MM.1S (cell line): ENCODE measurements around the gene ATL1.

Experiments used
- DNase-seq: peaks from one replicate; pipeline ENCODE4 v3.0.0-alpha.2; 2015
- H2AFZ ChIP-seq: fragments of 300-600 bp; sonication (generic); 2 replicates; pipeline ENCODE4 v1.6.0; 2016; ENCODE audit warnings: antibody characterized with exemption, low read length
- H3F3A ChIP-seq: fragments of 300-600 bp; sonication (generic); 2 replicates; pipeline ENCODE4 v1.6.1; 2016; ENCODE audit warnings: mild to moderate bottlenecking, antibody characterized with exemption, low read length, moderate library complexity, mixed read lengths; ENCODE audit not compliant: insufficient read depth
- H3K27ac ChIP-seq: fragments of 300-600 bp; sonication (generic); 2 replicates; pipeline ENCODE4 v1.5.1; 2016; ENCODE audit warnings: mild to moderate bottlenecking, low read length
- H3K27me3 ChIP-seq: fragments of 300-600 bp; sonication (generic); replicated peaks from 2 replicates; pipeline ENCODE4 v1.6.0; 2016; ENCODE audit warnings: low read length; ENCODE audit not compliant: insufficient read depth
- H3K36me3 ChIP-seq: fragments of 300-600 bp; sonication (generic); replicated peaks from 2 replicates; pipeline ENCODE4 v1.6.1; 2016; ENCODE audit warnings: mild to moderate bottlenecking, low read length, mixed read lengths; ENCODE audit not compliant: insufficient read depth
- H3K4me1 ChIP-seq: fragments of 300-600 bp; sonication (generic); 2 replicates; pipeline ENCODE4 v1.6.1; 2016; ENCODE audit warnings: low read length, mixed read lengths
- H3K4me2 ChIP-seq: fragments of 300-600 bp; sonication (generic); 2 replicates; pipeline ENCODE4 v1.6.0; 2016; ENCODE audit warnings: low read depth, low read length
- H3K4me3 ChIP-seq: fragments of 300-600 bp; sonication (generic); 2 replicates; pipeline ENCODE4 v1.5.1; 2016; ENCODE audit warnings: low read length, mixed read lengths
- H3K79me2 ChIP-seq: fragments of 300-600 bp; sonication (generic); 2 replicates; pipeline ENCODE4 v1.6.1; 2016; ENCODE audit warnings: mixed run types, low read length, mixed read lengths
- H3K9ac ChIP-seq: fragments of 300-600 bp; sonication (generic); 2 replicates; pipeline ENCODE4 v1.6.1; 2016; ENCODE audit warnings: low read length, mixed read lengths
- H3K9me2 ChIP-seq: fragments of 300-600 bp; sonication (generic); replicated peaks from 2 replicates; pipeline ENCODE4 v1.6.1; 2016; ENCODE audit warnings: mild to moderate bottlenecking, low read length, mixed read lengths; ENCODE audit not compliant: insufficient read depth
- H3K9me3 ChIP-seq: fragments of 300-600 bp; sonication (generic); replicated peaks from 2 replicates; pipeline ENCODE4 v1.6.1; 2016; ENCODE audit warnings: mild to moderate bottlenecking, low read length, mixed read lengths; ENCODE audit not compliant: insufficient read depth
- H4K20me1 ChIP-seq: fragments of 300-600 bp; sonication (generic); 2 replicates; pipeline ENCODE4 v1.6.1; 2016; ENCODE audit warnings: mild to moderate bottlenecking, low read length, moderate library complexity, mixed read lengths; ENCODE audit not compliant: insufficient read depth
- CTCF ChIP-seq: fragments of 300-600 bp; sonication (generic); IDR thresholded peaks from 2 replicates; pipeline ENCODE4 v1.5.1; 2016; ENCODE audit warnings: antibody characterized with exemption, low read length, mixed read lengths
- EZH2 ChIP-seq: fragments of 300-600 bp; sonication (generic); optimal IDR thresholded peaks from 2 replicates; pipeline ENCODE3; 2017; ENCODE audit warnings: low read depth, mild to moderate bottlenecking, antibody characterized with exemption, low read length, mixed read lengths
- EZH2phosphoT487 ChIP-seq: fragments of 300-600 bp; sonication (generic); IDR thresholded peaks from 2 replicates; pipeline ENCODE4 v1.6.1; 2018; ENCODE audit warnings: antibody characterized with exemption, low read length

The ATL1 gene

GRCh38 chr14:50675597-50675996, 115.7 kb downstream of the ATL1 start:
- no peak for TF ChIP-seq EZH2phosphoT487
- TF ChIP-seq CTCF: no peak
- no peak for TF ChIP-seq EZH2
- H3K9ac ChIP-seq: no peak overlapping the region
- no peaks in the 10 kb centered on the region for H3K36me3 ChIP-seq
- H3K79me2 ChIP-seq: no peaks in the 10 kb centered on the region
- H3K27ac ChIP-seq: no peak overlapping the region
- H3K9me2 ChIP-seq: no peaks in the 10 kb centered on the region
- no peak overlapping the region for H3K4me3 ChIP-seq
- H3K9me3 ChIP-seq: no peaks in the 10 kb centered on the region
- no peak overlapping the region for H3K4me2 ChIP-seq
- no peaks in the 10 kb centered on the region for H3K27me3 ChIP-seq
- H3F3A ChIP-seq: no peaks in the 10 kb centered on the region
- H2AFZ ChIP-seq: no peak overlapping the region
- peaks cover 15% of the 10 kb centered on the region for H3K4me1 ChIP-seq
- H4K20me1 ChIP-seq: no peaks in the 10 kb centered on the region
- DNase-seq: no peak

- Histone ChIP-seq H3K4me1 (peaks cover 15% of the 10 kb centered on the region), H3K27me3 (no peaks in the 10 kb centered on the region), H3K9ac (no peak overlapping the region), H3K4me2 (peak overlapping the region; percentile 33), H4K20me1 (no peaks in the 10 kb centered on the region), H3K4me3 (no peak overlapping the region), H3K9me2 (no peaks in the 10 kb centered on the region), H3K36me3 (no peaks in the 10 kb centered on the region), H3K9me3 (no peaks in the 10 kb centered on the region), H3K27ac (no peak overlapping the region), H3F3A (no peaks in the 10 kb centered on the region), H3K79me2 (no peaks in the 10 kb centered on the region), H2AFZ (0 out of 2 replicates have a peak overlapping the region, but pooled peaks have one; percentile 61)
- TF ChIP-seq EZH2 (no peak), EZH2phosphoT487 (no peak)
- DNase-seq: no peak
These were observed 117.0 kb downstream of the ATL1 start for GRCh38 chr14:50676814-50677516.

- no peak overlapping the region for H3K27ac ChIP-seq
- TF ChIP-seq EZH2phosphoT487 (no peak), CTCF (no peak), EZH2 (no peak)
- H4K20me1 ChIP-seq: no peaks in the 10 kb centered on the region
These were observed 117.7 kb downstream of the ATL1 start for GRCh38 chr14:50677527-50678063.

GRCh38 chr14:50678163-50678562, 118.2 kb downstream of the ATL1 start:
- peaks cover 15% of the 10 kb centered on the region for H3K4me1 ChIP-seq
- H3K9me2 ChIP-seq: no peaks in the 10 kb centered on the region
- DNase-seq: no peak
- no peak overlapping the region for H2AFZ ChIP-seq
- H4K20me1 ChIP-seq: no peaks in the 10 kb centered on the region
- H3K27me3 ChIP-seq: no peaks in the 10 kb centered on the region
- no peaks in the 10 kb centered on the region for H3F3A ChIP-seq
- no peaks in the 10 kb centered on the region for H3K36me3 ChIP-seq
- peak overlapping the region; percentile 33; the same call in 1 of the 2 replicates for H3K4me2 ChIP-seq
- H3K9me3 ChIP-seq: no peaks in the 10 kb centered on the region
- no peak overlapping the region for H3K9ac ChIP-seq
- H3K4me3 ChIP-seq: no peak overlapping the region
- no peak for TF ChIP-seq CTCF
- TF ChIP-seq EZH2: no peak
- no peak for TF ChIP-seq EZH2phosphoT487
- H3K79me2 ChIP-seq: no peaks in the 10 kb centered on the region
- H3K27ac ChIP-seq: no peak overlapping the region

More at GRCh38 chr14:50677527-50678063, 117.7 kb downstream of the ATL1 start:
- peaks cover 15% of the 10 kb centered on the region for H3K4me1 ChIP-seq
- H3F3A ChIP-seq: no peaks in the 10 kb centered on the region
- H3K9me3 ChIP-seq: no peaks in the 10 kb centered on the region
- H3K9ac ChIP-seq: no peak overlapping the region
- no peaks in the 10 kb centered on the region for H3K79me2 ChIP-seq
- H3K9me2 ChIP-seq: no peaks in the 10 kb centered on the region
- H3K4me2 ChIP-seq: peak overlapping the region; percentile 33
- peak overlapping the region; percentile 61; the same call in 1 of the 2 replicates for H2AFZ ChIP-seq
- peak overlapping the region; percentile 37; the same call in 1 of the 2 replicates for H3K4me3 ChIP-seq
- no peaks in the 10 kb centered on the region for H3K36me3 ChIP-seq
- no peak for DNase-seq
- no peaks in the 10 kb centered on the region for H3K27me3 ChIP-seq
